SW480 (cell line): ENCODE data around the gene PHF20.
"Not testable (repeated sequence)": the region's sequence is repeated elsewhere in the genome, so short reads cannot be mapped to it uniquely, and the experiment has no call there.

Source experiments
- DNase-seq: peaks from one replicate; pipeline ENCODE4 v3.0.0-alpha.2; 2016; ENCODE audit warnings: low spot score

The PHF20 gene

DNA sequence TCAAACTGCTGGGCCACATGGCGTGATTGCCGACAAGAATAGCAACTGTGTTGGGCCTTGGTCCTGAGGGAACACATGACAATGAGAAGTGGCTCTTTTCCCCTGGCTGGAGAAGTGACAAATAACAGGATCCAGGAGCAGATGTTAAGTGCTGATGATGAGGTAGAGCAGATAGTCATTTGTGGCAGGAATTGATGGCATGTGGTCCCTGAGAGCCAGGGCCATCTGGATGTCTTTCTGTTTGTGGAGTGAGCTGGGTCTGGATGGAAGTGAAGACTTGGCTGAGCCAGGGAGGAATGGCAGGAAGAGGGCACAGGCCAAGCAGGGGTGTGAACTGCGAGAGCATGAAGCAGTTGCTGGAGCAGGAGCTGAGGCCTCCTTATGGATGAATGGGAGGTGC, 114.7 kb downstream of the PHF20 start:
- no peak for DNase-seq

DNA sequence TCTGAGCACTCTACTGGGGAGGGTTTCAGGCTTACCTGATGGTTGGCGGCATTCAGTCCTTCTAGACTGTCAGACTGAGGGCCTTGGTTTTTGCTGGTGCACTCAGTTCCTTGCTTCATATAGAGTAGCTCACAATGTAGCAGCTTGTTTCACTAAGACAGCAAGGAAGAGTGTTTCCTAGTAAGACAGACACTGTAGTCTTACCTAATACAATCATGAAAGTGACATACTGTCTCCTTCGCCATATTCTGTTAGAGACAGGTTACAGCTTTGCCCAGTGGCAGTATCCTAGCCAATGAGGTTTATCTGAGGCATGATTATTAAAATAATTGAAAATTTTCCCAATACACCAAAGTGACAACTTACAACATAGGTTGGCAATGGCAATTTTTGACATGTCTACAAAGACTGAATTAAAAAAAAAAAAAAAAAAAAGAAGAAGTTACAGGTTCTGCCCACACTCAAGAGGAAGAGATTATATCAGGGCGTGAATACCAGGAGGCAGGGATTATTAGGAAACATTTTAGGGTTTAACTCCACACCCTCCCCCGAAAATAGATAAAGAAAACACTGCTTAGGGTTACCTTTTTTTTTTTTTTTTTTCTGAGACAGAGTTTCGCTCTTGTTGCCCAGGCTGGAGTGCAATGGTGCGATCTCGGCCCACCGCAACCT, 115.7 kb downstream of the PHF20 start:
- no peak for DNase-seq

DNA sequence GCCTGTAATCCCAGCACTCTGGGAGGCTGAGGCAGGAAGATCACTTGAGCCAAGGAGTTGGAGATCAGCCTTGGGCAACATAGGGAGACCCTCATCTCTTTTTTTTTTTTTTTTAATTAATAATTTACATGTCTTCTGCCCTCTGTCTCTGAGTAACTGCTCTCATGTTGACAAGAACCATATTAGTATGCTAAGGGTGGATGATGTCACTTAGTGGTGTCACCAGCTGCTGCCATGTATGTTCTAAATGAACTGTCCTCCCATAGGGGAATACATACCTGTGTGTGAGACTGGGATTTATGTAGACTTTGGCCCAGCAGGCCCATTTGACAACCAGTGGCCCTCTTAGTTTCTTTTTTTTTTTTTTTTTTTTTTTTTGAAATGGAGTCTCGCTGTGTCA, 116.8 kb downstream of the PHF20 start:
- no peak for DNase-seq

DNA sequence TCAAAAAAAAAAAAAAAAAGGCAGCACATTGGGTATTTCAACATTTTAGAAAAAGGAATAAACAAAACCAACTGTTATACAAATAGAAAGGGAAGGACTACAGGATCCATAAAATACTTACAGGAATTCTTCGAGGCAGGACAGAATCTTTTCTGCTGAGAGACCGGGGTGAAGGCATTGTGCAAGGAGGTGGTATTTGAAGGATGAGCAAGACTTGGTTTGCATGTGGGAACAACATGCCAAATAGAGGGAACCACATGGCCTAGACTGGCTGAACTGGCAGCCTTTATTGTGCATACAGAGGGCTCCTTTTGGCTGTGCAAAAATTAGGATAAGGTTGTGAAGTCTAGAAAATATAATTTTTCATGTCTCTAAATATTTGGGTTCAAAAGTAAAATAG, 119.6 kb downstream of the PHF20 start:
- no peak for DNase-seq

DNA sequence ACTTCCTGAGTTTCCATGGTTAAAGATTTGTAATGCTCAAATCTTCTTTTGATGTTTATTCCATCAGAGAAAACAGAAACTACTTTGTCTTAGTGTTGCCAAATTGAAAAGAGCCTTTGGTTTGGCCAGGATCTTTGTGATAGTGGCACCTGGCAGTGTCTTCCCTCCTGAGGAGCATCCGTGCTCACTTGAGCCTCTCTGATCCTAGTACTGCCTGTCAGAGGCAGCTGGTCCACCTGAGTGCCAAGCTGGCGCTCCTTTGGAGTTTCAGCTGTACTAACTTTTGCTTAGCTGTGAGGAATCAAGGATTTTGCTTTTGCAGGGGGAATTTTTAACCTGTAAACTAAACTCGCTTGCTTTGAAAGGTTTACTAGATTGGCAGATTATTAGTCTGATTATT, 121.1 kb downstream of the PHF20 start:
- no peak for DNase-seq

DNA sequence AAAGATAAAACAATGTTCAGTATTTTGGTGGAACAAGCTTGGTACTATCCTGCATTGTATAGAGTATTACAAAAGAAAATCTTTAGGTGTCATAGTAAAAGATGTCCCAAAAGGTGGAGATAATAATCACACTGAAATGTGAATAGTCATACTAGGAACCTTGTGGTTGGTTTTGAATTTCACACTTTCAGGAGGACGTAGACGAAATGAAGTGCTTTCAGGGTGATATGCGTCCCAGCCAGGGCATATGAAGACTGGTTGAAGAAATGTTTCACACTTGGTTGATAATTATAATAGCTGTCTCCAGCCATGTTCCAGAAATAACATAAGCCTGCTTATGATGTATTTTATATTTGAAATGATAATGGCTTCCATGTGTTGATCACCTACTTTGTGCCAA, 122.1 kb downstream of the PHF20 start:
- DNase-seq, result no peak

DNA sequence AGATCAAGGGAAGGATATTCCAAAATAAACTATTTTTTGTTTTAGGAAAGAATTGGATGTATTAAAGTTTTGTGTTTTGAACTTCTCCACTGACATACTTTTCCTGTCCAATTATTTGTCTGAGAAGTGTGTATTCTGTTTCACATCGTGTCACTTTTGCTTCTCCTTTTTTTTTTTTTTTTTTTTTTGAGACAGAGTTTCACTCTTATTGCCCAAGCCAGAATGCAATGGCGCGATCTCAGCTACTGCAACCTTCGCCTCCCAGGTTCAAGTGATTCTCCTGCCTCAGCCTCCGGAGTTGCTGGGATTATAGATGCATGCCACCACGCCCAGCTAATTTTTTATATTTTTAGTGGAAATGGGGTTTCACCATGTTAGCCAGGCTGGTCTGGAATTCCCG, 123.7 kb downstream of the PHF20 start:
- DNase-seq, result not testable (repeated sequence)

DNA sequence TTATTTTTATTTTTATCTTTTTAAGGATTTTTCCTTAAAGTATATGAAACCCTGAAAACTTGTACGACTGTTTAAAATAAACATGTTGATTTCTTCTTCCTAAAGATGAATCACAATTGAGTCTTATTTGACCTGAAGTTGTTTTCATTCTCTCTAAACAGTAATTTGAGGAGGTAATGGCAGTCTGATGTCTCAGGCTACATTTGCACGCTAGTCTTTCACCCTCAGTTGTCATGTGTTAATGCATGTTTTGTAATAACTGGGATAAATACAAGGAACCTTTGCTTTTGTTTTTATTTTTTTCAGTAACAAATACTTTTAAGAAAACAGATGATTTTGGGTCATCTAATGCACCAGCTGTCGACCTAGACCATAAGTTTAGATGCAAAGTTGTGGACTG, 127.2 kb downstream of the PHF20 start:
- DNase-seq, result no peak

DNA sequence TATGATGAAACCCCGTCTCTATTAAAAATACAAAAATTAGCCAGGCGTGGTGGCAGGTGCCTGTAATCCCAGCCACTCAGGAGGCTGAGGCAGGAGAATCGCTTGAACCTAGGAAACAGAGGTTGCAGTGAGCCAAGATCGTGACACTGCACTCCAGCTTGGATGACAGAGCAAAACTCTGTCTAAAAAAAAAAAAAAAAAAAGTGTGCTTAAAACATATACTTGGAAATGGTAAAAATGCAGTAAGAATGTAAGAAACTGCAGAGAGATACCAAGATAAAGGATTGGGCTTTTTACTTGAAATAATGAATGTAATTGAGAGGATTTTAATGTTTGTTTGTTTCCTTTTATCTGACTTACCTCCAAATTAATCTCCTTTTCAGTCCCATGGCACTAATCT, 129.4 kb downstream of the PHF20 start:
- not testable (repeated sequence) for DNase-seq

DNA sequence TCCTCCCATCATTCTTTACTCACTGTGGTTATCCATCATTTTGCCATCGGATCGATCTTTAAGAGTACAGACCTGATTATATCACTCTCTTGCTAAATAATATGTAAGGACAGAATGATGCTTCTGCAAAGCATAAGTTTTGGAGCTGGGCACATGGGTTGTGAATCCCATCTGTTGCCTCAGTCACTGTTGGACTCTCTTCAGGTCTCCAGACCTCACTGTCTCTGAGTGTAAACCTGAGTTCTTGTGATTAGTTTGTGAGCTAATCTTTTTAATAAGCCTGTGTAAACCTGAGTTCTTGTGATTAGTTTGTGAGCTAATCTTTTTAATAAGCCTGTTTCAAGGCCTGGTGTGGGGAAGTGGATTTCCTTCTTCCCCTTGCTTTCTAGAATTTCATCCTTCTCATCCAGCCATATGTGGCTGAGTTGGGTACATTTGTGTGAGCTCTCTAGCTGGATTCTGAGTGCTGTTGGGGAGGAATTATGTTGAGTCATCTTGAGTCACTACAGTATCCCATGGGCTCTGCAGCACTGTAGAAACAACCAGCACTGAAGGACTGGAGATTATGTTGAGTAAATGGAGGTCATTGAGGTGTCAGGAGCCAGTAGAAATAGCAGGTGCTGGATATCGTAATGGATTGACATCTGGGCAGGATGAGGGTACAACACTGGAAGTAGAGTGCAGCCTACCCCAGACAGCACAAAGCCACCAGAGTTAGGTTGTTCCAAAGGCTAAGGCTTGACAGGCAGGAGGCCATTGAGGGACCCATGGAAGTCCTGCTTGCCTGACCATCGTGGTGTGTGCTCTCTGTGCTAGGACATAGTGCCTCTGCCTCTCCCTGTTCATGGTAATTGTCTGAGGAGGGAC, 130.1 kb downstream of the PHF20 start:
- peak; percentile 28 for DNase-seq

DNA sequence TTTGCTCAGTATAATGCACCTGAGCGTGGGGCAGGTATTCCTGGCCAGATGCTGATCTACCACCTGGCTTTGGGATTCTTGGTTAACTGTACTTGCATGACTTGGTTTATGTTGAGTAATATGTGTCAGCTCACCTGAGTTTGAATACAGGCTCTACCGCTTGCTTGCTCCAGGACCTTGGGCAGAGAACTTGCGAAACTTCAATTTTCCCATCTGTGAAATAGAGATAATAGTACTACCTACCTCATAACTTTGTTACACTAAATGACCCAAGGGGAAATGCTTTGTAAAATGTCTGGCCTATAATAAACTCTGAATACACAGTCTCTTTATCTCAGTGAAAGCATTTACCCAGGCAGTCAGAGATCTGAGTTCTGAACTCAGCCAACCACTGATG, 130.7 kb downstream of the PHF20 start:
- DNase-seq, result no peak

DNA sequence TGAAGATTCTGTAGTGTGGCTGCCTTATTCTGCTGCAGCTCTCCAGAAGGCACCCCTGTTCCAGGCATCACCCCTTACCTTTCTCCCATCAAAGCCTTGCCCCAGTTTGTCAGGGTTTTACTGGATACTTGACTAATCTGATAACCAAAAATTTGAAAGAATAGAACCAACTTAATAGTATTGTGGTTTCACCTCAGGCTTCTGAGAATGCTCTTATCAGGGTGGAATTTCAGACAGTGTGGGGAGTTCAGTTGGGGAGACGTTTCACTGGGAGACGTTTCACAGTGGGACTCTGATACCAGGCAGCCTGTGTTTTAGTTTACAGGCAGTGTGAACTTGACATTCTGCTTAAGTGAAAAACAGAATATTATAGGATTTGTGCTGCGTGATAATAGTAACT, 132.0 kb downstream of the PHF20 start:
- no peak for DNase-seq

DNA sequence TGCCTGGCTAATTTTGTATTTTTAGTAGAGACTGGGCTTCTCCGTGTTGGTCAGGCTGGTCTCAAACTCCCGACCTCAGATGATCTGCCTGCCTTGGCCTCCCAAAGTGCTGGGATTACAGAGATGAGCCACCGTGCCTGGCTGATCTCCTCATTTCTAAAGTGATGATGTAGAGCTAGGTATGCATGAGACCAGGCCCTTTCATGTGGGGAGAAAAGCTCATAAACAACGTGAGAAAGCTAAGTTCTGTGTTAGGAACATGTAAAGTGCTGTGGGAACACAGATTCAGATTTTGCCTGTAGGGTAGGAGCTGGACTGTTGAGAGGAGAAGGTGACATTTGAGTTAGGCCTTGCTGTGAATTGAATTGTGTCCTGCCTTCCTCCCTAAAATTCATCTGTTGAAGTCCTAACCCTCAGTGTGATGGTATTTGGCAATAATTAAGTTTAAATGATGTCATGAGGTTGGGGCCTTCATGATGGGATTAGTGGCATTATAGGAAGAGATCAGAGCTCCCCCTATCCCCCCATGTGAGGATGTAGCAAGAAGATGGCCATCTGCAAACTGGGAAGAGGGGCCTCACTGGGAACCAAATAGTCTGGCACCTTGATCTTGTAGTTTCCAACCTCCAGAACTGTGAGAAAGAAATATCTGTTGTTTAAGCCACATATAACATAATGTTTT, 133.3 kb downstream of the PHF20 start:
- DNase-seq, result no peak

DNA sequence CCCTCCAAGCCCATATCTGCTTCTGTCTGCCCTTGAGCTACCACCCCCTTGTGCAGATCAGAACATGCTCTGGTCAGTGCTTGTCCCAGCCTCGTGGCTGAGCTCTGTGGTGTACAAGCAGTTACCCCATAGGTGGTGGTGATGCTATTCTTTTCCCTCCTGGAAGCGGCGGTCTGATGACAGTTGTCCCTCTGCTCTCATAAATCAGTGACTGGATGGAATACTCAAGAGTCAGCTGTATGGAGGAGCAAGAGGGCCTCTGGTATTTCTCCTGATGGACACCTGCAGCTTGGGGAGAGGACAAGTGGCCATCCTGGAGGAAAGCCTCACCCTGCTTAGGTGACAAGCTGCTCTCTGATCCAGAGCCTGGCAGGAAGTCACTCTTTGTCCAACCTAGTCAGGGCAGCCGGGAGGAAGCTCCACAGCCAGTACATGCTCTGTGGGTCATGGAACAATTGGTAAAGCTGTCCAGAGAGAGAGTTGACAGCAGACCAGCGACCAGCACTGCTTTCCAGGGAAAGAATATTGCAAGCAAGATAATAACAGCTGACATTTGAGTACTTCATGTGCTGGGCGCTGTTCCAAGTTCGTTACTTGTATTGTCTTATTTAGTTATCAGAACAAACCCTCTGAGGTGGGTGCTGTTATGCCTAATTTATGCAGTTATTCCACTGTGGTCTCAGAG, 135.3 kb downstream of the PHF20 start:
- DNase-seq, result no peak

DNA sequence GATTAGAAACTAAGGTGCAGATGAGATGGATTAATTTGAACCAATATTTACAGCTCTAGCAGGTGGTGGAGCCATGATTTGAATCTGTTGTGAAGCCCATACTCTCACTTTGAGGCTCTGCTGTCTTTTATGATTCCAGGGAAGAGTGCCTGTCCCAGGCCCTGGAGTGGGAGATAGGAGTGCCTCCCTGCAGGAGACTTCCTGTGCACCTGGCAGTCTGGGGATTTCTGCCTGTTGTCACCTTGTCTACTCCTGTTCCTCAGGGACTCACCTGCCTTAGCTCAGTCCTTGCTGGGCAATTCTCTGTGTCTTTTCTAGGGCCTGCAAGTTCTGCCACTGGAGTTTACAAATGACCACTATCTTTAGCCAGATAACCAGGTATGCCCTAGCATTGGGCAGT, 136.2 kb downstream of the PHF20 start:
- DNase-seq, result no peak

DNA sequence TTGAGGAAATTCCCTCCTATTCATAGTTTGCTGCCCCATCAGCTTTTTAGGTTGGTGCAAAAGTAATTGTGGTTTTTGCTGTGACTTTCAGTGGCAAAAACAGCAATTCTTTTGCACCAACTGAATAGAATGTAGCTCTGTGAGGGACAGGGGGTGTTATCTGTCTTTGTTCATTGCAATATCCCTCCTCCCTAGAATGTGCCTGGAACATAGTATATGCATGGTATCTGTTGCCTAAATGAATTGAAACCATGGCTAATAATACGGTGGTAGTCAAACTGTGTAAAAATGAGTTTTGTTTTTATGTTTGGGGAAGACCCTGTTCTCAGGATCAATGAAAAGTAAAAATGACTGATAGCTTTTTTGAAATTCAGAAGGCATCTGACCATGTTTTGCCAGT, 137.4 kb downstream of the PHF20 start:
- DNase-seq, result no peak

DNA sequence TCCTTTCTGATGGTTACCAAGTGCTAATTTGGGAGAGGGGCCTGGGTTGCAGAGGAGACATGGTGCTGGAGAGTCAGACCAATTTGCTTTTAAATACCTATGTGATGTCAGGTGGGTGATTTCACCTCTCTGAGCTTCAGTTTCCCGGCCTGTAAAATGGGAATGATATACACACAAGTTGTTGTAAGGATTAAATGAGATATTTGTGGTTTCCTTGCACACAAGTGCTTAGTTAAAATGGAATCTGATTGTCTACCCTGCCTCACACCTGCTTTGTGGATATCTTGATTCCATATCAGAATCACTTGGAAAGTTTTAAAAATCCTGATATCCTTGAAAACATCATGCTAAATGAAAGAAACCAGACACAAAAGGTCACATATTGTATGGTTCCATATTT, 138.0 kb downstream of the PHF20 start:
- no peak for DNase-seq

DNA sequence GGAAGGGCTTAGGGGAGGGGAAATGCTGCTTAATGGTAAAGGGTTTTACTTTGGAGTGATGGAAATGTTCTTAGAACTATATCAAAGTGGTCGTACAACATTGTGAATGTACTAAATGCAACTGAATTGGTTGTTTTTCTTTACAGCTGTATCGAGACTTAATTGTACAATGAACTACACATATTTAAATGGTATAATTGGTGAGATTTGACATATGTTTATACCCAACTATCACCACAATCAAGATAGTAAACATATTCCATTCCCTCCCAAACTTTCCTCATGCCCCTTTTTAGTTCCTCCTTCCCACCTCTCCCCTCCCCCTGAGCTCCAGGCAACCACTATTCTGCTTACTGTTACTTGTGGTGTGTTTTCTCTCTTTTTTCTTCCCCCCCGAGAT, 138.4 kb downstream of the PHF20 start:
- no peak for DNase-seq

DNA sequence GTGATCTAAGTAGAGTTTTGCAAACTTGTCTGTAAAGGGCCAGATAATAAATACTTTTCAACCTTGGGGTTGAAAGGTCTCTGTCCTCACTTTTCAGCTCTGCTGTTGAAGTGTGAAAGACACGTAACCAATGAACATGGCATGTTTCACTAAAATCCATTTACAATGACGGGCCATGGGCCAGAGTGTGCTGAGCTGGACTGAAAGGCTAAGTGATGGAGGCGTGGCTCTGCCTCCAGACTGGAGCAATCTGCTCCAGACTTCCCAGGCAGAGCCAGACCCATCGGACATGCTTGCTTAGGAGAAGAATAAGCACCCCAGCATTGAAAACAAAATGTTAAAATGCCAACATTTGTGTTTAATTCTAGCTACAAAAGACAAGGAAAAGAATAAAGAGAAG, 141.1 kb downstream of the PHF20 start:
- no peak for DNase-seq

DNA sequence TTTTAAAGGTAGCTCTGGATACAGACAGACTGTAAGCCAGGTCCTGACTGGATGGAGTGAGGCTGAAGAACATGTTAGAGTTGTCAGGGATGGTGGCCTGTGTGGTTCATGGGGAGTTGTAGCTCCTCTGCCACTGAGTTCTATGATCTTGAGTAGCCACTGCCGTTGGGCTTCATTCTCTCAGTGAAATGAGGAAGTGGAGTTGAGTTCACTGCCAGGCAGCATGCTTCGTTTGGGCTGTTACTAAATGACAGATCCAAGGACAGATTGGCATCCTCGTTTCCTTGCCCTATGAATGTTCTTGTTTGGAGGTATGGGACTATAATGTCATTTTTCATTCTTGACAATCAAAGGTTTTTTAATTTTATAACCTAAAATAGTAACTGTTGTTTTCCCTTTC, 145.3 kb downstream of the PHF20 start:
- DNase-seq, result no peak

DNA sequence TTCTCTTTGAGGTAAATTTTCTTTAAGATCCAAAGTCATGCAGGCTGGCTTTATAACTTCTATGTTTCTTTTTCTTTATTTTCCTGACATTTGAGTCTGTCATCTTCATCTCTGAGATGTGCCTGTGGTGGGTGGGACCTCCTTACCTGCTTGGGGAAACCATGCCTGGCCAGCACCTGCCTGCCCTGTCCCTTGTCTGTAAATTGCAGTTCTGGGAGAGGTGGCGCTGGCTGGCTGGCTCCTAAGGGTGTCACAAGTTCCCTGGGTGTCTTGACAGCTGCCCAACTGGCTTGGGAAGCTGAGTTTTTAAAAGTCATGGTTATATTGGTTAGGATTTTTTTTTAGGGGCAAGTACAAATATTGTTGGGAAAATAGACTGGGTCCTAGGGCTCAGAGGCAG, 146.2 kb downstream of the PHF20 start:
- no peak for DNase-seq

DNA sequence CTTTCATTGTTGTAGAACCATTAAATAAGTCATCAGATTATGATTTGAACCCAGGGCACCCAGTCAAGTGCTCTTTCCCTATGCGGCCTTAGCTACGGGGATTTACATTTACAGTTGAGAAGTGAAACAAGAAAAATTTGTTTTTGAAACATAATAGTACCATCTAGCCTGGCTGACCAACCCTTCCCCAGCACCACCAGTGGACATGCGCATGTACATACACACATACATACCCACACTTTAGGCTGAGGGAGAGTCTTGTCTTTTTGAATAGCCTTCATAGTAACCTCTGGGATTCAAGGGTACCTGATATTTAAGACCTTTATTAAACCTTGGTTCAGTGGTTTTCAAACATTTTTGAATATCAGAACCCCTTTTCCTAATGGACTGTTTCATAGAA, 148.7 kb downstream of the PHF20 start:
- DNase-seq, result no peak

DNA sequence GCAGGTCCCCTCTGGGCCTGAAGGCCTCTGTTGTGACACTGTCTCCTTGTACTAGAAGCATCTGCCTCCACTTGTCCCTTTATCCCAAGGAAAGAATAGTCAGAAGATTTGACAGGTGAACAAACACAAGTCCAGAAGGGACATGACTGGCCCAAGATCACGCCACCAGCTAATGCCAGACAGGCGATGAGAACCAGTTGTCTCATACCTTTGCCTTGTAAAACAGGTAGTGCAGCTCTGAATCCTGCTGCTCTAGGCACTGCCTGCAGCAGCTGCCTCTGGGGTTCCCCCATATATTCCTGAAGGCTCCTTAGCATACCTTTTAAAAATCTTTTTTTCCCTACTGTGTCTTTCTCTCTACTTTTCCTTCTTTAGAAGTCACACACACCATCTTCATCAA, 157.5 kb downstream of the PHF20 start:
- no peak for DNase-seq
